ENCODE measurements around the gene RIT2. TPM values are rescaled to one million over a fixed set of nuclear protein-coding genes. Genes with fewer than 3 reads are reported as not detected.

Gene RIT2
- total RNA-seq, 3 donors from 2014 or later (not counting 1 experiment from before 2014, with no cell fraction given): not detected

DNA sequence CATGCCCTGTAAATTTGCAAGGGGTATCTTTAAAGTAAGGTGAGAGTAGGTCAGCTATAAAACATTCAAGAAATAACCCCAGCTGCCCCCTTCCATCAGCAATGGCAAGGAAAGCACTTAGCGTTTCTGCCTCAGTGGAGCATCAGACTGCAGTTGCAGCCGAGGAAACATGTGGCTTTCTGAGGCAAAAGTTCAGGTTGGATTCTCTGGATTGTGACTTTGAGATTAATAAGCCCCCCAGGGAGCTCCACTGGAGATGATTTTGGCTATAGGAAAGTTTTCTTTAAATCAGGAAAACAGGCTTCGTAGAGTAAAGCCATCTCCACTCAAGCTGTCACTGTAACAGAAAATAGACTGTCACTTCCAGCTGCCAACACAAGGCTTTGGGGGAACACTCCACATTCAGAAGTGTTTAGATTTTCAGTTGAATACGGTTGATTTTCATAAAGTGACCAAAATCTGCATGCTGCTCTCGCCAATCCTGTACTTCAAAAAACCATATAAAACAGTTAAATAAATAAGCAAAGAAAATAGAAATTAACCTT is 15.3 kb upstream of the RIT2 start:
- no peak for TF ChIP-seq CTCF (IDR thresholded peaks at IDR 0.05)
- H3K36me3 Mint-ChIP-seq: peaks cover 9% of the 10 kb centered on the region
- H3K4me1 ChIP-seq (ENCODE audit: control insufficient read depth, insufficient read depth, low read length): no peaks in the 10 kb centered on the region
- no peak overlapping the region for H3K4me3 Mint-ChIP-seq
- DNase-seq: no peak
- ATAC-seq: no peak
- no peaks in the 10 kb centered on the region for H3K36me3 ChIP-seq (ENCODE audit: control insufficient read depth, insufficient read depth, low read length)
- H3K27ac Mint-ChIP-seq: no peak overlapping the region
- H3K9me3 Mint-ChIP-seq: peaks cover 5 to 9% of the 10 kb centered on the region in 2 donors
- 72% methylated on average over 4 of the region's 5 CpGs for WGBS (ENCODE audit: insufficient coverage)
- no peak overlapping the region for H3K27ac ChIP-seq (ENCODE audit: low read length)
- no peaks in the 10 kb centered on the region for H3K4me1 Mint-ChIP-seq
- no peaks in the 10 kb centered on the region for H3K27me3 ChIP-seq (ENCODE audit: control insufficient read depth, insufficient read depth, low read length)
- H3K4me3 ChIP-seq (ENCODE audit: low read length): no peak overlapping the region
- H3K9me3 ChIP-seq (ENCODE audit: control insufficient read depth, insufficient read depth, low read length): no peaks in the 10 kb centered on the region
- intact Hi-C loops (cut with micrococcal nuclease): no loop called here
- no peaks in the 10 kb centered on the region for H3K27me3 Mint-ChIP-seq (ENCODE audit: low read depth in 2 of 2)

DNA sequence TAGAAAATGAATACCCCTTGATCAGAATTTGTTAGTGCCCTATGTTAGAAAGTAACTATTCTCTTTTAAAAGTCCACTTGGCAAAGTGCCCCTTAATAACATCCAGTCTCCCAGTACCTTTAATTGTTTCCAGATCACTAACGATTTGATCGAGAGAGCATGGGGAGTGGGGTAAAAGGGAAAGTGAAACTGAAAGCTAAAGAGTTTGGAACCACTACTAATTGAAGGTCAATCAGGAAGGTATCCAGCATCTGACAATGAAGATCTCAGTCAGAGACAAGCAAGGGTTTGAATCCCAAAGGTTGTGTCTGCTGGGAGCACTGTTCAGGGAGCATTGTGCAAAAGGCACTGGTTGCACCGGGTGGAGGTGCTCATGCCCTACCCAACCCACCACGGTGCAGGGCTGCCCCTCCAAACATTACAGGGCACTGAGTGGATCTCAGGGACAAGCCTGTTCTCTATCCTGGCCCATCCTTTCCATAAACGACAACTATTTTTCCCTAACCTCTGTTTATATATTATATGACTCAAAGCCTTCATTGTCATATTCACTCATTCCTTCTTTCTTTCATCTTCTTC is 14.6 kb upstream of the RIT2 start:
- H3K27me3 Mint-ChIP-seq (ENCODE audit: low read depth in 2 of 2): no peaks in the 10 kb centered on the region
- H3K4me3 Mint-ChIP-seq: no peak overlapping the region
- WGBS (ENCODE audit: insufficient coverage): 82% methylated on average over 4 of the region's 5 CpGs
- TF ChIP-seq CTCF (IDR thresholded peaks at IDR 0.05): no peak
- Histone ChIP-seq H3K4me1 (ENCODE audit: control insufficient read depth, insufficient read depth, low read length) (no peaks in the 10 kb centered on the region), H3K27ac (ENCODE audit: low read length) (no peak overlapping the region), H3K9me3 (ENCODE audit: control insufficient read depth, insufficient read depth, low read length) (no peaks in the 10 kb centered on the region), H3K4me3 (ENCODE audit: low read length) (no peak overlapping the region), H3K27me3 (ENCODE audit: control insufficient read depth, insufficient read depth, low read length) (no peaks in the 10 kb centered on the region), H3K36me3 (ENCODE audit: control insufficient read depth, insufficient read depth, low read length) (no peaks in the 10 kb centered on the region)
- H3K4me1 Mint-ChIP-seq: no peaks in the 10 kb centered on the region
- DNase-seq: no peak
- H3K27ac Mint-ChIP-seq: no peak overlapping the region
- peaks cover 7% of the 10 kb centered on the region for H3K36me3 Mint-ChIP-seq
- intact Hi-C loops (cut with micrococcal nuclease): no loop called here
- ATAC-seq: no peak
- H3K9me3 Mint-ChIP-seq: peaks cover 5 to 9% of the 10 kb centered on the region in 2 donors

DNA sequence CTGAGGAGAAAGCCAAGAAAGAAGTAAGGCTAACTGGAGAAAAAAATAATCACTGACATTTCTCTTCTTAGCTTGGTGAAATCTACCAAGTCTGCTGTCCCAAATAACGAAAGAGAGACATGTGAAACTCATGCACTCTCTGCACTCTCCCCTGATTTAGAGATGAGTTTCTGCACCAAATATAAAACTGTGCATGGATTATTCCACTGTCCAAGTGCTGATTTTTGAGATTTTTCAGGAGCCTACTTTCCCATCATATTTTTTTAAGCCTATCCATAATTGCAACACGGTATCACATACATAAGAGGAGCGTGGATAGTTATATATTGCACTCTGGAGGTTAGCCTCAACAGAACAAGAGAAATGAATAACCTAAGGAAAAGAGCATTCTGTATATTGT is 10.0 kb upstream of the RIT2 start:
- H3K4me1 Mint-ChIP-seq: no peaks in the 10 kb centered on the region
- H3K4me3 Mint-ChIP-seq: no peak overlapping the region
- no peaks in the 10 kb centered on the region for H3K27me3 Mint-ChIP-seq (ENCODE audit: low read depth in 2 of 2)
- no peaks in the 10 kb centered on the region for H3K36me3 Mint-ChIP-seq
- H3K27me3 ChIP-seq (ENCODE audit: control insufficient read depth, insufficient read depth, low read length): no peaks in the 10 kb centered on the region
- DNase-seq (no peak), ATAC-seq (no peak)
- intact Hi-C loops (cut with micrococcal nuclease): no loop called here
- no peak overlapping the region for H3K27ac Mint-ChIP-seq
- no peak overlapping the region for H3K4me3 ChIP-seq (ENCODE audit: low read length)
- H3K9me3 Mint-ChIP-seq: peaks cover 2 to 15% of the 10 kb centered on the region in 2 donors
- no peaks in the 10 kb centered on the region for H3K4me1 ChIP-seq (ENCODE audit: control insufficient read depth, insufficient read depth, low read length)
- no peaks in the 10 kb centered on the region for H3K36me3 ChIP-seq (ENCODE audit: control insufficient read depth, insufficient read depth, low read length)
- no peaks in the 10 kb centered on the region for H3K9me3 ChIP-seq (ENCODE audit: control insufficient read depth, insufficient read depth, low read length)
- WGBS (ENCODE audit: insufficient coverage): 75% methylated on average over 1 of the region's 3 CpGs
- no peak overlapping the region for H3K27ac ChIP-seq (ENCODE audit: low read length)
- TF ChIP-seq CTCF (IDR thresholded peaks at IDR 0.05): no peak

DNA sequence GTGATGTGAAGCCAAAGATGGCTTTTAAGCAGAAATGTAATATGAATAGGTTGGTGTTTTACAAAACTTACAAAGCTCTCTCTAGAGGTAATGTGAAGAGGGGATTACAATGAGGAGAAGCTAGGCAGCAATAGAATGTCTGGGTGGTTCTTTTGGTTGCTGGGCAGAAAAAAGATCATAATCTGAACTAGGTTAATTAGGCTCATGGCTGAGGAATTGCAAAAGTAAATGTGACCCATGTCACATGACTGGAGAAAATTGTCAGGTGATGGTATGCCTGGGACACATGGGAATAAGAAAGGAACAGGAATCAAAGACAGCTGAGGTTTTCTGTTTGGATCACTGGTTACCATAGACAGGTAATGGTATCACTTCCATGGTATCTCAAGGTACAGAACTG is 7.5 kb upstream of the RIT2 start:
- Mint-ChIP-seq H3K27me3 (ENCODE audit: low read depth in 2 of 2) (no peaks in the 10 kb centered on the region), H3K4me3 (no peak overlapping the region), H3K4me1 (no peaks in the 10 kb centered on the region), H3K27ac (no peak overlapping the region), H3K36me3 (no peaks in the 10 kb centered on the region), H3K9me3 (peaks cover 5 to 15% of the 10 kb centered on the region in 2 donors)
- Histone ChIP-seq H3K4me3 (ENCODE audit: low read length) (no peak overlapping the region), H3K4me1 (ENCODE audit: control insufficient read depth, insufficient read depth, low read length) (no peaks in the 10 kb centered on the region), H3K27me3 (ENCODE audit: control insufficient read depth, insufficient read depth, low read length) (no peaks in the 10 kb centered on the region), H3K36me3 (ENCODE audit: control insufficient read depth, insufficient read depth, low read length) (no peaks in the 10 kb centered on the region), H3K27ac (ENCODE audit: low read length) (no peak overlapping the region), H3K9me3 (ENCODE audit: control insufficient read depth, insufficient read depth, low read length) (no peaks in the 10 kb centered on the region)
- ATAC-seq (no peak), DNase-seq (no peak)
- intact Hi-C loops (cut with micrococcal nuclease): no loop called here
- no peak for TF ChIP-seq CTCF (IDR thresholded peaks at IDR 0.05)

Data from natural killer cell (primary cell).